Stimulated activated CD4-positive, alpha-beta T cell treated with anti-CD3 and anti-CD28 coated beads, Interleukin-1b, Interleukin-23, amount 100 ng/mL, for 24 hours (primary cell): ENCODE data around the gene TPM1.
A peak's percentile ranks its signal among the peaks of the same experiment; 100 is the strongest.

Source experiments
- DNase-seq, 4 experiments: peaks; one replicate each; pipeline ENCODE4 v3.0.0-alpha.2; 2020; ENCODE audit warnings: low read depth in 4 of 4, low spot score in 1 of 4

The TPM1 gene

GRCh38 chr15:63041402-63041973, 1.1 kb upstream of the TPM1 start:
- no peak for DNase-seq

- no peak for DNase-seq
Observed at GRCh38 chr15:63042877-63043334, 359 bp downstream of the TPM1 start.

- DNase-seq, result no peak
Observed at GRCh38 chr15:63043335-63044076, 959 bp downstream of the TPM1 start.

- DNase-seq, result no peak
Observed at GRCh38 chr15:63044077-63044644, 1.6 kb downstream of the TPM1 start.

- no peak for DNase-seq
Observed at GRCh38 chr15:63044645-63045464, 2.3 kb downstream of the TPM1 start.

- no peak for DNase-seq
Observed at GRCh38 chr15:63045465-63045840, 2.9 kb downstream of the TPM1 start.

- no peak for DNase-seq
Observed at GRCh38 chr15:63045879-63046278, 3.3 kb downstream of the TPM1 start.

GRCh38 chr15:63046917-63047760, 4.6 kb downstream of the TPM1 start:
- DNase-seq, result no peak

- DNase-seq, result no peak
Observed at GRCh38 chr15:63047792-63048114, 5.2 kb downstream of the TPM1 start.

GRCh38 chr15:63048115-63048775, 5.7 kb downstream of the TPM1 start:
- peak; percentile 69 to 78 (median 74) for DNase-seq

- peak in 1 of 4 experiments; percentile 25 for DNase-seq
Observed at GRCh38 chr15:63048776-63049665, 6.5 kb downstream of the TPM1 start.

- DNase-seq, result no peak
Observed at GRCh38 chr15:63049783-63050371, 7.3 kb downstream of the TPM1 start.

GRCh38 chr15:63050731-63051155, 8.2 kb downstream of the TPM1 start:
- DNase-seq, result no peak

GRCh38 chr15:63051156-63052066, 8.9 kb downstream of the TPM1 start:
- no peak for DNase-seq

GRCh38 chr15:63052077-63052841, 9.7 kb downstream of the TPM1 start:
- no peak for DNase-seq

- no peak for DNase-seq
Observed at GRCh38 chr15:63052961-63053698, 10.6 kb downstream of the TPM1 start.
